Measurements from ENCODE around the gene RND1.

The RND1 gene

DNA sequence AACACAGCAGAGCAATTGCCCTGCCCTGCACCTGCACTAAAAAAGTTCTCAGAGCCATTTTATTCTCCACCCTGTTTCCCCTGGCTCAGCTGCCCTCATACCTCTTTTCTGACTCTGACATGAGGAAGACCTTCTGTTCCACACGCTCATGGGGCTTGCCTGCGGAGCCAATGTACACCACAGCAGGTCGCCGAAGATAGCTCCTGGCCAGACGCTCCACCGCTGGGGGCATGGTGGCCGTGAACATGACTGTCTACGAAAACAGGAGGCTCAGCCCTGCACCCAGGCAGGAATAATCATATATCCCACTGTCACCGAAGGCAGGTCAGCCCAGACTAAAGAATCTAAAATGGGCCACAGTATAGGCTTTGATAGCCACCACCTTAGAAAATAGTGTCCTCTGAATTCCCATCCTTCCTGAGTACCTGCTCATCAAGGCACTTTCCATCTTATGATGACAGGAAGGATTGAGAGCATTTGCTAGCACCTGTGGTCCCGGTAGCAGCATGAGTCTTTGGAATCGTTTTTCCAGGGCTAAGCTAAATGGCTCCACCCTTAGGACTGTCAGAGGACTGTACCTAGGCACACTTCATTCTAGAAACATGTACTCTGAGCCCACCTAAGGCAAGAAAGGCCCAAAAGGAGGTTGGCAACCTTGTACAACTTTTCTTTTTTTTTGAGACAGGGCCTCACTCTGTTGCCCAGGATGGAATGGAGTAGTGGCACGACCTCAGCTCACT is 33.2 kb downstream of the RND1 start:
- Histone ChIP-seq H3K9me3 (ENCODE audit: control insufficient read depth, insufficient read depth, low read length) (no peaks in the 10 kb centered on the region), H3K4me3 (ENCODE audit: low read length) (no peak overlapping the region), H3K79me2 (ENCODE audit: control insufficient read depth, low read length) (no peaks in the 10 kb centered on the region), H3K4me1 (ENCODE audit: control insufficient read depth, low read length) (no peaks in the 10 kb centered on the region), H3K27me3 (ENCODE audit: control insufficient read depth, low read length) (no peaks in the 10 kb centered on the region), H3F3A (ENCODE audit: control insufficient read depth, insufficient read depth) (no peaks in the 10 kb centered on the region), H3K9me2 (replicated peaks; ENCODE audit: control insufficient read depth, low read length) (no peaks in the 10 kb centered on the region), H3K36me3 (ENCODE audit: control insufficient read depth, low read length) (peaks cover 88% of the 10 kb centered on the region), H4K20me1 (ENCODE audit: control insufficient read depth, insufficient read depth, low read depth, low read length) (no peaks in the 10 kb centered on the region; the same call in 1 of the 2 replicates), H3K4me2 (ENCODE audit: low read length) (no peak overlapping the region), H3K27ac (ENCODE audit: low read depth, low read length) (no peak overlapping the region)
- no peak for TF ChIP-seq EZH2phosphoT487 (IDR thresholded peaks at IDR 0.05; ENCODE audit: borderline replicate concordance, low read length)
- TF ChIP-seq, protein P1, sequence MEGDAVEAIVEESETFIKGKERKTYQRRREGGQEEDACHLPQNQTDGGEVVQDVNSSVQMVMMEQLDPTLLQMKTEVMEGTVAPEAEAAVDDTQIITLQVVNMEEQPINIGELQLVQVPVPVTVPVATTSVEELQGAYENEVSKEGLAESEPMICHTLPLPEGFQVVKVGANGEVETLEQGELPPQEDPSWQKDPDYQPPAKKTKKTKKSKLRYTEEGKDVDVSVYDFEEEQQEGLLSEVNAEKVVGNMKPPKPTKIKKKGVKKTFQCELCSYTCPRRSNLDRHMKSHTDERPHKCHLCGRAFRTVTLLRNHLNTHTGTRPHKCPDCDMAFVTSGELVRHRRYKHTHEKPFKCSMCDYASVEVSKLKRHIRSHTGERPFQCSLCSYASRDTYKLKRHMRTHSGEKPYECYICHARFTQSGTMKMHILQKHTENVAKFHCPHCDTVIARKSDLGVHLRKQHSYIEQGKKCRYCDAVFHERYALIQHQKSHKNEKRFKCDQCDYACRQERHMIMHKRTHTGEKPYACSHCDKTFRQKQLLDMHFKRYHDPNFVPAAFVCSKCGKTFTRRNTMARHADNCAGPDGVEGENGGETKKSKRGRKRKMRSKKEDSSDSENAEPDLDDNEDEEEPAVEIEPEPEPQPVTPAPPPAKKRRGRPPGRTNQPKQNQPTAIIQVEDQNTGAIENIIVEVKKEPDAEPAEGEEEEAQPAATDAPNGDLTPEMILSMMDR (IDR thresholded peaks at IDR 0.05; ENCODE audit: low read depth, low read length, poor library complexity, severe bottlenecking) = no peak

DNA sequence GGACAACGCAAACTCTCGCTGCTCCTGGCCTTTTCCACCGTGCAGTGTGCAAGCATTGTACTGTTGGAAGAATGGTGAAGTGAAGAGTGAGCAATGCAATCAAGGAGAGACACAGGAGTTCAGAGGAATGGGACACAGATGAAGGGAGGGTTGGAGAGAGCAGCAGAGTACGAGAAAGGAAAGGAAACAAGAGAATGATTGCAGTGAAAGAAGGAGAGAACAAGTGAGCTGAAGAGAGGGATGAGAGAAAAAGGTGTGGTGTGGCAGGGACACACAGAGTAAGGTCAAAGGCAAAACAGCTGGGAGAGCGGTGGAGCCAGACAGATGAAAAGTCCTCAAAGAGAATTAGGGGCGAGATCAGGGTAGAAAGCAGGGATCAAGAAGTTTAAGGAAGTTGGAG is 34.4 kb downstream of the RND1 start:
- TF ChIP-seq, protein P1 (IDR thresholded peaks at IDR 0.05; ENCODE audit: low read depth, low read length, poor library complexity, severe bottlenecking) = no peak
- TF ChIP-seq EZH2phosphoT487 (IDR thresholded peaks at IDR 0.05; ENCODE audit: borderline replicate concordance, low read length) = no peak
- H4K20me1 ChIP-seq (ENCODE audit: control insufficient read depth, insufficient read depth, low read depth, low read length) = no peaks in the 10 kb centered on the region; the same call in 1 of the 2 replicates
- H3K9me2 ChIP-seq (replicated peaks; ENCODE audit: control insufficient read depth, low read length) = no peaks in the 10 kb centered on the region
- H3K27ac ChIP-seq (ENCODE audit: low read depth, low read length) = no peak overlapping the region
- H3K4me1 ChIP-seq (ENCODE audit: control insufficient read depth, low read length) = no peaks in the 10 kb centered on the region
- H3K79me2 ChIP-seq (ENCODE audit: control insufficient read depth, low read length) = no peaks in the 10 kb centered on the region
- no peaks in the 10 kb centered on the region for H3K27me3 ChIP-seq (ENCODE audit: control insufficient read depth, low read length)
- H3K36me3 ChIP-seq (ENCODE audit: control insufficient read depth, low read length) = peaks cover 75% of the 10 kb centered on the region
- H3K9me3 ChIP-seq (ENCODE audit: control insufficient read depth, insufficient read depth, low read length) = no peaks in the 10 kb centered on the region
- no peaks in the 10 kb centered on the region for H3F3A ChIP-seq (ENCODE audit: control insufficient read depth, insufficient read depth)
- no peak overlapping the region for H3K4me3 ChIP-seq (ENCODE audit: low read length)
- no peak overlapping the region for H3K4me2 ChIP-seq (ENCODE audit: low read length)

DNA sequence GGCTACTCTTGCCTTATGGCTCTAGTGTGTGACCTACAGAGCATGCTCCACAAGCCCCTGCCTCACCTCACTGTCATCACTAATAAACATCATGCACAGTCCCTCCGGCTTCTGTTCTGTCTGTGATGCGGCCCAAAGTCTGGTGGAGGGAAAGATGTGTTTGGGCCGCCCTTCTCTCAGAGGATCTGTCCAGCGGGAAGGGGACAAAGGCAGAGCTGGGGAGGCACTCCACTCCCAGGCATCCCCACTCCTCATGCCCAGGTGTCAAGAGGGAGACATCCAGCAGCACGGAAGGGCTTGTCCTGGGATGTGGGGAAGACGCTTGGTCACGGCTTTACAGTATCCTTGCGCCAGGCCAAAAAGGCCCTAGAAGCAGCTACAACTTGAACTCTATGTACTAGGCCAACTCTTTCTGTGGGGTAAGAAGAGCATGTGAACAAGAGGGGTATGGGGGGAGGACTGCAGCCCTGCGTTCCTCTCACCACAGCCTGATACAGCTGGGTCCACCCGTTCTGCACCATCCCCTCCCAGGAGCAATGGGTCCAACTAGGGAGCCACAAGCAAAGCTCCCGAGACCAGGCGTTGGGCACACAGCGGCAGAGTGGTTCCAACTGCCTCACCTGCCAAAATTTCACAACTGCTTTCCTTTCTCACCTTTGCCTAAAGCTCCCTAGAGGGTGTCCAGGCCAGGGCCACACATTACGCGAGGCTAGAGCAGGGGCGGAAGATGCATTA is 36.7 kb downstream of the RND1 start:
- Histone ChIP-seq H3K4me1 (ENCODE audit: control insufficient read depth, low read length) (peaks cover 7% of the 10 kb centered on the region), H3K79me2 (ENCODE audit: control insufficient read depth, low read length) (no peaks in the 10 kb centered on the region), H3K9me2 (replicated peaks; ENCODE audit: control insufficient read depth, low read length) (no peaks in the 10 kb centered on the region), H4K20me1 (ENCODE audit: control insufficient read depth, insufficient read depth, low read depth, low read length) (no peaks in the 10 kb centered on the region; the same call in 1 of the 2 replicates), H3K9me3 (ENCODE audit: control insufficient read depth, insufficient read depth, low read length) (no peaks in the 10 kb centered on the region), H3K4me3 (ENCODE audit: low read length) (no peak overlapping the region), H3K36me3 (ENCODE audit: control insufficient read depth, low read length) (peaks cover 61% of the 10 kb centered on the region), H3K4me2 (ENCODE audit: low read length) (no peak overlapping the region), H3F3A (ENCODE audit: control insufficient read depth, insufficient read depth) (0 out of 2 replicates have a peak, but pooled peaks cover 4% of the 10 kb centered on the region), H3K27me3 (ENCODE audit: control insufficient read depth, low read length) (no peaks in the 10 kb centered on the region), H3K27ac (ENCODE audit: low read depth, low read length) (no peak overlapping the region)
- TF ChIP-seq, protein P1 (IDR thresholded peaks at IDR 0.05; ENCODE audit: low read depth, low read length, poor library complexity, severe bottlenecking) = no peak
- no peak for TF ChIP-seq EZH2phosphoT487 (IDR thresholded peaks at IDR 0.05; ENCODE audit: borderline replicate concordance, low read length)
